ENCODE measurements around the gene TNFRSF8.
"Not testable (repeated sequence)": the region's sequence is repeated elsewhere in the genome, so short reads cannot be mapped to it uniquely, and the experiment has no call there.

The TNFRSF8 gene

GRCh38 chr1:12039164-12039525, 24.0 kb upstream of the TNFRSF8 start:
- DNase-seq = no peak

GRCh38 chr1:12039824-12040456, 23.2 kb upstream of the TNFRSF8 start:
- DNase-seq = not testable (repeated sequence)

GRCh38 chr1:12040457-12041051, 22.5 kb upstream of the TNFRSF8 start:
- peak; percentile 94 for DNase-seq

- not testable (repeated sequence) for DNase-seq
Observed at GRCh38 chr1:12044187-12044877, 18.8 kb upstream of the TNFRSF8 start.

- no peak for DNase-seq
Observed at GRCh38 chr1:12046749-12047119, 16.4 kb upstream of the TNFRSF8 start.

- peak; percentile 13 for DNase-seq
Observed at GRCh38 chr1:12047120-12047876, 15.8 kb upstream of the TNFRSF8 start.

GRCh38 chr1:12048372-12048771, 14.7 kb upstream of the TNFRSF8 start:
- DNase-seq = no peak

- DNase-seq = no peak
Observed at GRCh38 chr1:12049616-12050015, 13.5 kb upstream of the TNFRSF8 start.

GRCh38 chr1:12051361-12051760, 11.7 kb upstream of the TNFRSF8 start:
- no peak for DNase-seq

- peak; percentile 75 for DNase-seq
Observed at GRCh38 chr1:12052008-12052573, 11.0 kb upstream of the TNFRSF8 start.

- DNase-seq = no peak
Observed at GRCh38 chr1:12052997-12053686, 10.0 kb upstream of the TNFRSF8 start.

- no peak for DNase-seq
Observed at GRCh38 chr1:12053752-12054548, 9.2 kb upstream of the TNFRSF8 start.

GRCh38 chr1:12055259-12055658, 7.8 kb upstream of the TNFRSF8 start:
- no peak for DNase-seq

GRCh38 chr1:12056331-12056841, 6.7 kb upstream of the TNFRSF8 start:
- no peak for DNase-seq

- no peak for DNase-seq
Observed at GRCh38 chr1:12057382-12057781, 5.7 kb upstream of the TNFRSF8 start.

- DNase-seq = no peak
Observed at GRCh38 chr1:12057940-12058687, 5.0 kb upstream of the TNFRSF8 start.

- no peak for DNase-seq
Observed at GRCh38 chr1:12059226-12059625, 3.9 kb upstream of the TNFRSF8 start.

- DNase-seq = no peak
Observed at GRCh38 chr1:12059722-12060464, 3.2 kb upstream of the TNFRSF8 start.

GRCh38 chr1:12060500-12060899, 2.6 kb upstream of the TNFRSF8 start:
- no peak for DNase-seq

All from fibroblast of skin of right quadriceps (primary cell).